Activated CD4-positive, CD25-positive, alpha-beta regulatory T cell treated with anti-CD3 and anti-CD28 coated beads, Interleukin-2, amount 50 U/mL, for 16 hours (primary cell): ENCODE data around the gene HRCT1.
"Not testable (repeated sequence)": the region's sequence is repeated elsewhere in the genome, so short reads cannot be mapped to it uniquely, and the experiment has no call there.

Source experiments
- DNase-seq: peaks from one replicate; pipeline ENCODE4 v3.0.0-alpha.2; 2020; ENCODE audit warnings: low read depth, low spot score

The HRCT1 gene

GRCh38 chr9:35917261-35917660 is 11.3 kb downstream of the HRCT1 start:
- DNase-seq, result no peak

DNA sequence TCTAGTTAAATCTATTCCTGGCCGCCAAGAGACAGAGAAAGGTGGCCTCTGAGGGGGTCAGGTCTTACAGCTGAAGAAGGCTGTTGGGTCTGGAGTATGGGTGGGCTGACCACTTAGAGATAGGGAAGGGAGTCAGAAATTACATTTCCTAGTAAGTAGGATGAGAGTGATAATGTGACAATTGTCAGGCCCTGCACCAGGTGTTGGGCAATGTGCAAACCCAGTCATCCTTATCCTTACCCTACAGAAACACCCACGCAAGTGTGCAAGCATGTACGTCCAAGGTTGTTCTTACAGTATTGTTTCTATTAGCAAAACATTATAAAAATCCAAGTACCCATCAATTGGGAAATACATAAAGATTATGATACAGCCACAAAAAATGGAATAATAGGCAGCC is 12.8 kb downstream of the HRCT1 start:
- DNase-seq, result no peak

GRCh38 chr9:35919212-35920008 is 13.4 kb downstream of the HRCT1 start:
- no peak for DNase-seq

DNA sequence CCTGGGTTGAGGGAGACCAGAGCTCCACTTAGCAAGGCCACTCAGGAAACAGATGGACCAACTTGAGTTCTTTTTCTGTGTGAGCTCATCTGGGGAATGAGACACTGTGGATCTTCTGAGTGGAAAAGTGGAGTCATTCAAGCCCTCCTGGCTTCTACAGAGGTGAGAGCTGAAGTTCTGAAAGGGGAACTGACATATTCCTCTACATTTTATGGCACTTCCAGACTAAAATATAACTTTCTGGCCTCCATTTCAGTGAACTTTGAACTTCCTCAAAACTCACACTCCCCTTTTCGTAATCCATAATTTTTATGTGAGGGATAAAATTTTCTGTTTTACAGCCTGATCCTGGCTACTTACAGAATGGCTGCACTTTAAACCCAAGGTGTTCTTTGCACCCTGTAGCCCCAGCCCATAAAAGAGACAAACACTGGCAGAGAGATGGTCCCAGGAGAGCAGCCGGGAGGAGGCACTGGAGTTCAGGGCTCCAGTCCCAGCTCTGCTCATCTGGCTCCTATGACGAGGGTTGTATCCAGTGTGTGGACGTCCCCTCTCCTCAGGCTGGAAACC is 14.1 kb downstream of the HRCT1 start:
- no peak for DNase-seq

DNA sequence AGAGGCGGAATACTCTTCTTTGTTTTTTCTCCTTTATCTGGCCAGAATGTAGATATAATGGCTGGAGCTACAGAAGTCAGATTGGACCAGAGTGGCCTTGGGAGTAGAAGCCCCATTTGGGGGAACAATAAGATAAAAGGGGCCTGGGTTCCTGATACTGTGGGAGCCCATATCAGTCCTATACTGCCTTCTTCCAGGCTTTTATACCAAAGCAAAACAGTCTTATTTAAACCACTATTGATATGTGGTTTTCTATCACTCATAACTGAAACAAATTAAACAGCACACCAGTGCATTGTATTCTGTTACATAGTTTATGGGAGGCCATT is 17.6 kb downstream of the HRCT1 start:
- DNase-seq, result no peak

DNA sequence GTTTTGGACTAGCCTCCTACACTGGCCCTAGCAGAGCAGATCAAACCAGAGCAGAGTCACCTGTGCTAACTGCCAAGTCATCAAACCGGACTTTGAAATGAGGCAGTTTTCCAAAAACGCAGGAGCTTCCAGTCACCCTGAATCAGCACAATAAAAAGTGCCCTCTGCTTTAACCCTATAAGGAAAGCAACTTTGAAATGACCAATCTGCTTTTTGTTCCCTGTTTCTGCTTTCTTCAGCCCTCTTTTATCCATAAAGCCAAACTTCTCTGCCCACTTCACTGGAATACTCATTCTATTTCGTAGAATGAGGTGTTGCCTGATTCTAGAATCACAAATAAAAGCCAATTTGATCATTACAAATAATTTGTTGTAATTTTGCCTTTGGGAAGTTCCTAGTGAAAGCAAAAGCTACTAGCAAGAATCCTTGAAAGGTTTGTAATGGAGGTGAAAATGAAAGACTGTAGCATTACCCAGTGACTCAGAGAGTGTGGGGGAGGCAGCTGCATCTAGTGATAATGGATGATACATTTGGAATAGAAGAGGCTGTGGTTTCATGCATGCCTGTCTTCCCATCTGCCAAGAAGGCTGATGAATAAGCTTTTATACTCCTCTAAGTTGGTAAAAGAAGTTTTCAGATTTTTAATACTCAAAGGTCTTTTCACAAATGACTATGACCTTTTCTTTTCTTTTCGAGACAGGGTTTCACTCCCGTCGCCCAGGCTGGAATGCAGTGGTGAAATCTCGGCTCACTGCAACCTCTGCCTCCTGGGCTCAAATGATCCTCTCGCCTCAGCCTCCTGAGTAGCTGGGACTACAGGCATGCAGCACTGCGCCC is 18.1 kb downstream of the HRCT1 start:
- no peak for DNase-seq

DNA sequence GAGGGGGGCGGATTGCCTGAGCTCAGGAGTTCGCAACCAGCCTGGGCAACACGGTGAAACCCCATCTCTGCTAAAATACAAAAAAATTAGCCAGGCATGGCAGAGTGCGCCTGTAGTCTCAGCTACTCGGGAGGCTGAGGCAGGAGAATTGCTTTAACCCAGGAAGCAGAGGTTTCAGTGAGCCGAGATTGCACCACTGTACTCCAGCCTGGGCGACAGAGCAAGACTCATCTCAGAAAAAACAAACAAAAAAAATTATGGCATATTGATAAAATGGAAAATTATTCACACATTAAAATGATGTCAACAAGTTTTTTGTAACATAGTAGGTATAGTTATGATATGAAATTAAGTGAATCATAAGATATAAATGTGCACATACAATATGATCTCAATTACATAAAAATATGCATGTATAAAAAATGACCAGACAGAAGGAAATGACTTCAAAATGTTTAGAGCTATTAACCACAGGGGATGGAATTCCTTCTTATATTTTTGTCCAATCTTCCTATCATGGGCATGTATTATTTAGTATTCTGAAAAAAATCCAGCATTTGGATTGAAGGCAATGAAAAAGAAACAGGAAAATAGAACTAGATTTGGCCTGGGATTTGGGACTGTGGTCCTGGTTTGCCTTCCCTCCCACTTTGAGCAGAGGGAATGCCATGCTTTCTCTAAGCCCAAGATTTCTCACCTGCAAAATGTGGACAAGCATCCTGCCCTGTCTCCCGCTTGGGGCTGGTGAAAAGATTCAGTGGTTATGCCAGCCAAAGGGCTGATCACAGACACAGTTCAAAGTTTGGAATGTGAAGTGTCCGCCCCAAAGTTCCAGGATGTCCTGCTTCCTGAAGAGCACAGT is 22.8 kb downstream of the HRCT1 start:
- no peak for DNase-seq

DNA sequence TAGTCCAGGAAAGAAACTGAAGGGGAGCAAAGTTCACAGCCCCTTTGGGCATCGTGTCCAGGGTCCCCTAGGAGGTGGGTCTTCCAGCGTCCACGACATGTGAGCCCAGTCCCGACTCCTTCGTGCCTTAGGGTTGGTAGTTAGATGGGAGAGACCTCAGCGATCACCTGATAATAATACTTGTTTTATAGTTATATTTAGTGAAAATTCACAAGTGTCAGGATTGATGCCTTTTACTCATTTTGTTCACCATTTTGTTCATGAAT is 23.4 kb downstream of the HRCT1 start:
- DNase-seq, result no peak

DNA sequence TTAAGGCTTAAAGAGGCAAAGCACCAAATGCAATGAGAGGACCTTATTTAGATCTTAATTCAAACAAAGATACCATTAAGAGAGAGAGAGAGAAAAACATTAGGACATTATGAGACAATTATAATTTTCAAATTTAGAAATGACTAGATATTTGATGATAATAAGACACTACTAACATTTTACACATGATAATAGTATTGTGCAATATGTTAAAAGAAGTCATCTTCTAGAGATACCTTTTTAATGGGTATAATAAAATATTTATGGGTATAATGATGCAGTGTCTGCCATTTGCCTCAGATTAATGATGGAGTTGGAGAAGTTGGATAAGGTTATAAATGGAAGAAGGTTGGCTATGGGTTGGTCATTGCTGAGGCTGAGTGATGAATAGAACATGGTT is 24.5 kb downstream of the HRCT1 start:
- DNase-seq, result no peak

DNA sequence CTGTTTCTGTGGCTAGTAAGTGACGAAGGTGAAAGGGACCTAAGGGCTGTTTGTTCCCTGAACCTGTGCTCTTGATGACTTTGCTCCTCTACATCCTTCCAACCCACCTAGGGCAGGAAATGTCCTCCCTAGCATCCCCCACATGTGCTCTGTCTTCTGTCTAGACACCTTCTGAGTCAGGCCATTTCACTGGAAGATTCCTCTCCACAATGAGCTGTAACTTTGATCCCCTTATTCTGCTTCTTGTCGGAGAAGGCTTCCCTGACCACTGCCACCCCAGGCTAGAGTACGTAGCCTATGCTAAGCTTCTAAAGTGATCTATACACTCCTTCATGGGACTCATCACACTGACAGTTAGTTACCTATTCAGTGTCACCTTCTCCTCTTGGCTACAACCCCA is 25.0 kb downstream of the HRCT1 start:
- DNase-seq, result no peak

GRCh38 chr9:35932735-35933134 is 26.7 kb downstream of the HRCT1 start:
- DNase-seq, result no peak

- no peak for DNase-seq
These were observed 27.6 kb downstream of the HRCT1 start for GRCh38 chr9:35933550-35934067.

DNA sequence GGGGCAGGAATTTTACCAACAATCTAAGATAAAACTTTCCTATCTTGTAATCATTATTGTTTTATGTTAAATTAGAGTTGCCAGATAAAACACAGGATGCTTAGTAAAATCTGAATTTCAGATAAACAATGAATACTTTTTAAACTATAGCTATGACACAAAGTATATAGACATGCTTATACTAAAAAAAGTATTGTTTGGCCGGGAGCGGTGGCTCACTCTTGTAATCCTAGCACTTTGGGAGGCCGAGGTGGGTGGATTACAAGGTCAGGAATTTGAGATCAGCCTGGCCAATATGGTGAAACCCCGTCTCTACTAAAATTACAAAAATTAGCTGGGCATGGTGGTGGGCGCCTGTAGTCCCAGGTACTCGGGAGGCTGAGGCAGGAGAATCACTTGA is 28.1 kb downstream of the HRCT1 start:
- not testable (repeated sequence) for DNase-seq

DNA sequence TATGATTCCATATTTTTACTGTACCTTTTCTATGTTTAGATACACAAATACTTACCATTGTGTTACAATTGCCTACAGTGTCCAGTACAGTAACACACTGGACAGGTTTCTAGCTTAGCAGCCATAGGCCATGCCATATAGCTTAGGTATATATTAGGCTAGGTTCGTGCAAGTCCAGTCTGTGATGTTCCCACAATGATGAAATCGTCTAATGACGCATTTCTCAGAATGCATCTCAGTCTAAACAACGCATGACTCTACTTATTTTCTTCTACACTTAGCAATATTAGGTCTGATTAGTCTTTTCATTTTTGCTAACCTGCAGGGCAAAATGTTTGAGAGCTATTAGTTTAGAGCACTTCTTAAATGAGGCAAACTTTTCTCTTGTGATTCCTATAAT is 29.3 kb downstream of the HRCT1 start:
- DNase-seq, result no peak

DNA sequence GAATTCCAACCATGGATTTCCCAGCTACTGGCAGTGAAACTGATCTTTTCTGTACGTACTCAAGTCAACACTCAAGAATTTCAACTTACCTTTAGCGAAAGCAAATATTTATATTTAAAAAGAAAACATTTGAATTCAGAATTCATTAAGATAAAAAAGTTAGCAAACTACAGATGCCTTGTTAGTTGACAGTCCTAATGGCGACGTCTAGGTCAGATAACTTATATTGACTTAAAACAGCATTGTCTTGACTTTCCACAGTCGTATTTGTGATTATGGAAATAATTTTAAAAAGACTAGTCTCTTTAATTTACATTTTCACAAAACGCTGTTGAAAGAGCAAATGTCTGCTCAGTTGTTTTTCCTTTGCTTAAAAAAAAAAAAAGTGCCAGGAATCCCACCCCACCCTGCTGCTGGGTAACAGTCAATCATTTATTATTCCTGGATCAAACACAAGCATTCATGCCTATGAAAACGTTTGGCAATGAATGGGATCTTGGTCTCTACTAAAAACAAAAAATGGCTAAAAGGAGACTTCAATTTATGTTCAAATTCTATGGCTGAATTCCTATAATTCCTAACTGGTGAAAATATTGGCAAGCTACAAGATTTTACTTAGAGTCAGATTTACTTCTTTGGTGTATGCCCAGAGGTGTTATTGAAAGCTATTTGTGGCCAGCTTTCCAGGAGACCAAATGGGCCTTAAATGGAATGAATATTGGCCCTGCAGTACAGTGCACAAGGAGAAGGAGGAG is 29.9 kb downstream of the HRCT1 start:
- DNase-seq, result no peak

- no peak for DNase-seq
These were observed 31.2 kb downstream of the HRCT1 start for GRCh38 chr9:35937227-35937626.

- no peak for DNase-seq
These were observed 32.7 kb downstream of the HRCT1 start for GRCh38 chr9:35938474-35939356.

- DNase-seq, result no peak
These were observed 33.8 kb downstream of the HRCT1 start for GRCh38 chr9:35939679-35940250.

DNA sequence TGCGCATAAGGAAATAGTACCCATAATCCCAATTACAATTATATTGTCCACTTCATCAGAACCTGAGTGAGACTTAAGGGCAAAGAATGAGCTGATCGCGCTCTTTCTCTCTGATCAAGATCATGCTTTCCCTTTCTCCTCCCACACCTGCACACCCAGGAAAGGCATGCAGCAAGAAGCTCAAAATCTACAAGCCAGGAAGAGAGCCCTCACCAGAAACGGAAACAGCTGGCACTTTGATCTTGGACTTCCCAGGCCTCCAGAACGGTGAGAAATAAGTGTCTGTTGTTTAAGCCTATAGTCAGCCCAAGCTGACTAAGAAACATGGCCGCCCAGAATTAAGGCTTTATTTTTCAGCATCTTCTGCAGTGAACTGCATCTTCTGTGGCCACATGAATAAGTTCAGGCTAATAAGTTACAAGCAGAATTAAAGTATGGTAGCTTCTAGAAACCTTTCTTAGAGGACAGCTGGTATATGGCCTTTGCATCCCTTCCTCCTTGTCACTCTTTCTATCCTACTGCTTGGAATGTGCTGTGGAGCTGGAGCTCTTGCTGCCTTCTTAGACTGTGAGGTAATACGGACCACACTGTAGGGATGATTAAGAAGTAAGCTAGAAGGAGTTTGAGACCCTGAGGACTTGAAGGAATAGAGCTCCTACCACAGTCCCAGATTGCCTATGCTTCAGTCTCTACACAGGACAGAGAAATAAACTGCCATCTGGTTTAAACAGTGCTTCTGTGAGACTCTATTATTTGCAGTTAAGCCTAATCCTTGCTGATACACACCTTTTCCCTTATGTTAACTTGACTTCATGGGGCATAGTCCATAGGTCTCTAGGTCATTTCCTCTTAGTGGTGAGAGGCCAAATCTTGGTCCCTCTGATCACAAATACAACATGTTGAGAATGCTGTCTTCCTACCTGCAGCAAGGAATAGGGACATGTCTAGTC is 34.7 kb downstream of the HRCT1 start:
- DNase-seq, result peak; percentile 4
